Natural killer cell treated with Interleukin-12 subunit alpha and Interleukin-12 subunit beta and Interleukin-15 and Interleukin-18, amount 100 ng/mL, for 72 hours (primary cell): ENCODE measurements around the gene ITK. TPM values are rescaled to one million over a fixed set of nuclear protein-coding genes. Genes with fewer than 3 reads are reported as not detected.
A peak's percentile ranks its signal among the peaks of the same experiment; 100 is the strongest.
"Not testable (repeated sequence)": the region's sequence is repeated elsewhere in the genome, so short reads cannot be mapped to it uniquely, and the experiment has no call there.

ENCODE experiments used
- ATAC-seq, 2 donors: fragments of 150-1000 bp; cut with Tn5 transposase in 1 of 2; sonication (Bioruptor Pico), chemical (Tn5 transposase) in 1 of 2; 2 replicates each; pipeline ENCODE4 v1.10.0; 2021
- DNase-seq: peaks from one replicate; pipeline ENCODE4 v3.0.0; 2022; ENCODE audit warnings: low spot score
- H3K27ac Mint-ChIP-seq, 2 donors: 1 replicate in 1 of 2; 2 replicates in 1 of 2; pipeline ENCODE4 v1.8.0; 2022; ENCODE audit warnings: mixed read lengths in 2 of 2, mild to moderate bottlenecking in 1 of 2, moderate library complexity in 1 of 2
- H3K27me3 Mint-ChIP-seq, 2 donors: 1 replicate in 1 of 2; 2 replicates in 1 of 2; pipeline ENCODE4 v1.8.0; 2022; ENCODE audit warnings: mixed read lengths in 2 of 2
- H3K36me3 Mint-ChIP-seq: one replicate; pipeline ENCODE4 v1.8.0; 2022; ENCODE audit warnings: mixed read lengths
- H3K4me1 Mint-ChIP-seq, 2 donors: 1 replicate in 1 of 2; 2 replicates in 1 of 2; pipeline ENCODE4 v1.8.0; 2022; ENCODE audit warnings: low read depth in 2 of 2, mixed read lengths in 2 of 2, mild to moderate bottlenecking in 1 of 2
- H3K4me3 Mint-ChIP-seq: one replicate; pipeline ENCODE4 v1.8.0; 2022; ENCODE audit warnings: mixed read lengths
- H3K9me3 Mint-ChIP-seq: 2 replicates; pipeline ENCODE4 v1.8.0; 2022; ENCODE audit warnings: mixed read lengths
- total RNA-seq, 2 donors: library from RNA; stranded (reverse); gene quantifications; one replicate each; pipeline ENCODE4 v1.2.3, GENCODE V29; 2022

ITK gene
- total RNA-seq, 2 donors from 2014 or later, result 153 to 225 TPM

DNA sequence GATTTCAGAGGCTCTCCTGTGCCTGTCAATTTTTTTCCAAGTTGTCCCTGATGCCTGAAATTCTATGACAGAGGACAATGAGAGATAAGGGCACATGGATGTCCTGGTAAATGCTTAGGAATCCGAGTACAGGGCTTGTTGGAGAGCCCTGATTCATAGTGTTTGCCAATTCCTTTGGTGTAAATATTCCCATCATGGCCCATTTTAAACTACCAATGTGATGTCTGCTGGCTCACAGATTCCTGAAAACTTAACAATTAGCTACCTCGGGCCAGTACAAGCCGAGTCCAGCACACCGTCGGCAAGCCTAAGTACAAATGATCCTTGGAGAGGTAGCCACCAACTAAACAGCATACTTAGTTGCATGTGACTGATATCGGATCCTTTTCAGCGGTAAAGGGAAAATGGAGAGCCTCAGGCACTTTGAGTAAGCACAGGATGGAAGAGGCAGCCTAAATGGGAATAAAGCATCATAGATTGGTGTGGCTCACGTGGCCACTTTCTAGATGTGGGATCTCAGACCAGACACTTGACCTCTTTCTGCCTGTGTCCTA is 3.6 kb downstream of the ITK start:
- no peaks in the 10 kb centered on the region for H3K27me3 Mint-ChIP-seq

DNA sequence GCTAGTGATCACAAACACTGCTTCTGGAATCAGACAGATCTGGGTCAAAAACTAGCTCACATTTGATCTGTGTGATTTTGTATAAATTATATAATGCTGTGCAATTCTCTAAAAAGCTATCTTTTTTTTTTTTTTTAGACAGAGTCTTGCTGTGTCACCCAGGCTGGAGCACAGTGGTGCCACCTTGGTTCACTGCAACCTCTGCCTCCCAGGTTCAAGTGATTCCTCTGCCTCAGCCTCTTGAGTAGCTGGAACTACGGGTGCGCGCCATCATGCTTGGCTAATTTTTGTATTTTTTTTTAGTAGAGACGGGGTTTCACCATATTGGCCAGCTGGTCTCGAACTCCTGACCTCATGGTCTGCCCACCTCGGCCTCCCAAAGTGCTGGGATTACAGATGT is 4.5 kb downstream of the ITK start:
- Mint-ChIP-seq H3K4me1 (peaks cover 49 to 66% of the 10 kb centered on the region in 2 donors), H3K27ac (peak overlapping the region; percentile 97 to 98), H3K4me3 (peak overlapping the region; percentile 98), H3K36me3 (peaks cover 58% of the 10 kb centered on the region)
- ATAC-seq, H3K27me3 Mint-ChIP-seq, H3K9me3 Mint-ChIP-seq, DNase-seq: not testable (repeated sequence)

More for the DNA sequence above, 3.6 kb downstream of the ITK start:
- Mint-ChIP-seq H3K36me3 (peaks cover 58% of the 10 kb centered on the region), H3K4me3 (peak overlapping the region; percentile 98), H3K9me3 (no peaks in the 10 kb centered on the region), H3K4me1 (peaks cover 50 to 70% of the 10 kb centered on the region in 2 donors), H3K27ac (peak overlapping the region; percentile 97 to 98)
- no peak for DNase-seq
- no peak for ATAC-seq

GRCh38 chr5:157186309-157187045 is 5.8 kb downstream of the ITK start:
- no peak for DNase-seq
- Mint-ChIP-seq H3K27me3 (no peaks in the 10 kb centered on the region), H3K9me3 (no peaks in the 10 kb centered on the region), H3K4me1 (peaks cover 52 to 72% of the 10 kb centered on the region in 2 donors), H3K4me3 (peak overlapping the region; percentile 79), H3K27ac (peak overlapping the region; percentile 97 to 98), H3K36me3 (peaks cover 55% of the 10 kb centered on the region)
- ATAC-seq, result peak; percentile 7 to 28

DNA sequence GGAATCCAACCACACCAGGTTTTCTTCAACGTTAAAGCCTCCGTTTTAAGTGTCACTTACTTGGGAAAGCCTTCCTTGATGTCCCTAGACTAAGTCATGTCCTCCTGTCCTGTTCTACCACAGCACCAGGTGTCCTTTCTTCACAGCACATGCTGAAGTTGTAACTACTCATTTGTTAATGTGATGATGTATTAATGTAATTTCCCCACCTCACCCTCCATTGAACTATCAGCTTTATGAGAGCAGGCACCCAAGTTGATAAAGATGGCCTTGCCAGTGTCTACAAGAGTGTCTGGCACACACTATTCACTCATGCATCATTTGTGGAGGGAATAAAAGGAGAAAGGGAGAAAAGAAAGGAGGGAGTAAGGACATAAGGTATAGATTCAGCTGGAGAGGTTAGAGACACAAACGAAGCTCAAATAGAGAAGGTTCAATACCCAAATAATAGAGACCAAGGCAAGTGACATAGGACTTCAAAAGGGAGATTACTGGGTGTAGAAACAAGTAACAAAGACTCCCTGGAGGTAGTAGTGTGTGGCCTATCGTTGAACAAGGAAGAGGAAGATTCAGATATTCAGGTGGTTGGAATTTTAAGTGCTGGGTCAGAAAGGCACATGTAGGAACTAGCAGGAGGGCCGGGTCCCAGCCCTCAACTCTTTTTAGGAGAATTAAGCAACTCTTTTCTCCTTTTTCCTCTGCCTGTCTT is 6.6 kb downstream of the ITK start:
- ATAC-seq (peak; percentile 20 to 31), DNase-seq (no peak)
- H3K4me3 Mint-ChIP-seq, result peak overlapping the region; percentile 79
- H3K36me3 Mint-ChIP-seq, result peaks cover 54% of the 10 kb centered on the region
- H3K27ac Mint-ChIP-seq, result peak overlapping the region; percentile 97 to 98
- H3K27me3 Mint-ChIP-seq, result no peaks in the 10 kb centered on the region
- peaks cover 3% of the 10 kb centered on the region for H3K9me3 Mint-ChIP-seq
- peaks cover 57 to 79% of the 10 kb centered on the region in 2 donors for H3K4me1 Mint-ChIP-seq

GRCh38 chr5:157188270-157188669 is 7.6 kb downstream of the ITK start:
- peak overlapping the region; percentile 77 for H3K4me3 Mint-ChIP-seq
- H3K27me3 Mint-ChIP-seq, result no peaks in the 10 kb centered on the region
- H3K27ac Mint-ChIP-seq, result peak overlapping the region; percentile 97 to 98
- peaks cover 56% of the 10 kb centered on the region for H3K36me3 Mint-ChIP-seq
- H3K4me1 Mint-ChIP-seq, result peaks cover 67 to 86% of the 10 kb centered on the region in 2 donors
- H3K9me3 Mint-ChIP-seq, result peaks cover 3% of the 10 kb centered on the region
- ATAC-seq, result peak; percentile 34 to 58
- DNase-seq, result no peak

- H3K4me3 Mint-ChIP-seq, result peak overlapping the region; percentile 77
- no peaks in the 10 kb centered on the region for H3K27me3 Mint-ChIP-seq
- peaks cover 46% of the 10 kb centered on the region for H3K36me3 Mint-ChIP-seq
- ATAC-seq, result peak in 1 of 2 donors; percentile 60
- H3K27ac Mint-ChIP-seq, result peak overlapping the region; percentile 97 to 98
- peaks cover 3% of the 10 kb centered on the region for H3K9me3 Mint-ChIP-seq
- no peak for DNase-seq
- H3K4me1 Mint-ChIP-seq, result peaks cover 65 to 86% of the 10 kb centered on the region in 2 donors
These were observed 8.6 kb downstream of the ITK start for GRCh38 chr5:157189223-157189622.

DNA sequence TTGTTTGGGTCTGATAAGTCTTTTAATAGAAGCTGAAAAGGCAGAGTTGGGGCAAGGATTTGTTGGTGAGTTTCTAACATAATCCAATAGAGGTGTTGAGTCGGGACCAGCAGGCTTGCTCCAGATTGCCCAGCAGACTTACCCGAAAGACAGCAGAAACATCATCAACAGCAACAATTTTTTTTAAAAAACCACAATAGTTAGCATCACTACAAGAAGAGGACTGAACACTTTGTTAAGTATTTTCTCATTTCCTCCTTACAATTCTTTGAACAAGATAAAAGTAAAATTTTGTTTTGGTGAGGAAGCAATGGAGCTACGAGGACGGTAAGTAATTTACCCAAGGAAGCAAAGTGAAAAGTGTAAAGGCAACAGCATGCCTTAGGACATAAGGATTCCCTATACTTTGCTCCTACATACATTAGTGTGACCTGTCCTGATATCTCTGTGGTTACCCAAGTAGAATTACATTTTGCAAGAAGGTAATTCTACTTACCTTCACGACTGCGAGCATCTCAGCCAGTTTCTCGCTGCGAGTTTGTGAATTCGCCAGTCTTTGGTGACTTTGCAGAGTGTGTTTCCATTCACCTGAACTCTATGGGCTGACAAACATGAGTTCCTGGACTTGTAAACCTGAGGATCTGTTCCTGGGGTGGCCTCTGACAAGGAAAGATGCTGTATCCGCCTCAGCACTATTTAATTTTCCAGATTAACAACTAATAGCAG is 13.2 kb downstream of the ITK start:
- H3K27ac Mint-ChIP-seq, result peak overlapping the region; percentile 89 to 92
- peaks cover 34% of the 10 kb centered on the region for H3K36me3 Mint-ChIP-seq
- peaks cover 68 to 82% of the 10 kb centered on the region in 2 donors for H3K4me1 Mint-ChIP-seq
- DNase-seq (no peak), ATAC-seq (no peak)
- no peaks in the 10 kb centered on the region for H3K27me3 Mint-ChIP-seq
- peaks cover 3% of the 10 kb centered on the region for H3K9me3 Mint-ChIP-seq
- peak overlapping the region; percentile 72 for H3K4me3 Mint-ChIP-seq

GRCh38 chr5:157196045-157196444 is 15.4 kb downstream of the ITK start:
- Mint-ChIP-seq H3K9me3 (peaks cover 3% of the 10 kb centered on the region), H3K4me1 (peaks cover 66 to 80% of the 10 kb centered on the region in 2 donors), H3K36me3 (peaks cover 32% of the 10 kb centered on the region), H3K4me3 (peak overlapping the region; percentile 65), H3K27ac (peak overlapping the region; percentile 89 to 92), H3K27me3 (no peaks in the 10 kb centered on the region)
- ATAC-seq (no peak), DNase-seq (no peak)

DNA sequence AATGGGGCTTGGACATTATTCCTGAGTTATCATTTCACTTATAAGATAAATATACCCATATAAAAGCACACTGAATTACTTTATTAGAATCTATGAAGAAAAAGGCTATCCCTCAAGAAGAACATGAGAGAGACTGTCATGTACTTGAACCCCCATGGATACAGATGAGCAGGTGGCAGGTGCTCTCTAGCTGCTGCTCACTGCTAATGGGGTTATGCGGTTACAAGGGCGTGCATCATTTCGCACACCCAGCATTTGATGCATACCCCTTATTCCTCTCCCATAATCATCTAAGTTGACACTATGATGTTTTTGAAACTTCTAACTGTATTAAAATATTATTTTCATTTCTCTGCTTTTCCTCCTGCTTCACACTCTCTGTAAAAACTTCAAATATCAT is 16.4 kb downstream of the ITK start:
- no peak for DNase-seq
- no peak for ATAC-seq
- Mint-ChIP-seq H3K4me3 (peak overlapping the region; percentile 69), H3K36me3 (peaks cover 30% of the 10 kb centered on the region), H3K4me1 (peaks cover 66 to 77% of the 10 kb centered on the region in 2 donors), H3K27ac (peak overlapping the region; percentile 89 to 92), H3K27me3 (no peaks in the 10 kb centered on the region), H3K9me3 (no peaks in the 10 kb centered on the region)

DNA sequence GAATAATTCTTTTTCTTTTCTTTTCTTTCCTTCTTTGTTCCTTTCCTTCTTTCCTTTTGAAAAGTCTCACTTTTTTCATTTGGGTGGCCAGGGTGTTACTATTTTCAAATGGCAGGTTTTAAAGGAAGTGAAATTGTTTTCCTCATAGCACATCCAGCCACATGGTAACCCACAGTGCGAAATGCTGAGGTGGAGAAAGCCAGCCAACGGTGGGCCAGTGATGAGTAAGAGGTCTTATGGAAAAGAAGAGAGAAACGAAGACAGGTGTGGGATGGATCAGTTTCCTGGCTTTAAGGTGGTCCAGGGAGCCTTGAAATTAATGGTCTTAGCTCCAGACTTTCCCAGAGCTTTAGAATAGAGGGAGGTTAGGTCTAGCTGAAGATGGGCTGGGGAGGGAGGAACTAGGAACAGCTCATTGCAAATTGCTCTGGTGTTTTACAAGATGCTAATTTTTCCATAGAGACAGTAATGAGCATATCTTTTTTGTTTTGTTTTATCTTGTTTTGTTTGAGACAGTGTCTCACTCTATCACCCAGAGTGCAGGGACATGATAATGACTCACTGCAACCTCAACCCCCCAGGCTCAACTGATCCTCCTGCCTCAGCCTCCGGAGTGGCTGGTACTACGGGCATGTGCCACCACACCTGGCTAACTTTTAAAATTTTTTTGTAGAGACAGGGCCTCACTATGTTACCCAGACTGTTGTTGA is 17.8 kb downstream of the ITK start:
- Mint-ChIP-seq H3K27me3 (no peaks in the 10 kb centered on the region), H3K36me3 (peaks cover 33% of the 10 kb centered on the region), H3K9me3 (no peaks in the 10 kb centered on the region), H3K4me1 (peaks cover 68 to 78% of the 10 kb centered on the region in 2 donors), H3K4me3 (peak overlapping the region; percentile 87), H3K27ac (peak overlapping the region; percentile 89 to 92)
- ATAC-seq, result peak; percentile 86
- DNase-seq, result peak; percentile 87

DNA sequence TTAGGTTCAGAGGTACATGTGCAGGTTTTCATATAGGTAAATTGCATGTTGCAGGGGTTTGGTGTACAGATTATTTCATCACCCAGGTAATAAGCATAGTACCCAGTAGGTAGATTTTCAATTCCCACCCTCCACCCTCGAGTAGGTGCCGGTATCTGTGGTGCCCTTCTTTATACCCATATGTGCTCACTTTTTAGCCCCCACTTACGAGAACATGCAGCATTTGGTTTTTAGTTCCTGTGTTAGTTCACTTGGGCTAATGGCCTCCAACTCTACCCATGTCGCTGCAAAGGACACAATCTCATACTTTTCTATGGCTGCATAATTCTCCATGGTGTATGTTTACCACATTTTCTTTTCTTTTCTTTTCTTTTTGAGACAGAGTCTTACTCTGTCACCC is 21.2 kb downstream of the ITK start:
- H3K27me3 Mint-ChIP-seq, result no peaks in the 10 kb centered on the region
- H3K4me3 Mint-ChIP-seq, result peak overlapping the region; percentile 67
- no peak for DNase-seq
- no peaks in the 10 kb centered on the region for H3K9me3 Mint-ChIP-seq
- peaks cover 56 to 68% of the 10 kb centered on the region in 2 donors for H3K4me1 Mint-ChIP-seq
- peaks cover 42% of the 10 kb centered on the region for H3K36me3 Mint-ChIP-seq
- ATAC-seq, result no peak
- H3K27ac Mint-ChIP-seq, result peak overlapping the region; percentile 86 to 88

DNA sequence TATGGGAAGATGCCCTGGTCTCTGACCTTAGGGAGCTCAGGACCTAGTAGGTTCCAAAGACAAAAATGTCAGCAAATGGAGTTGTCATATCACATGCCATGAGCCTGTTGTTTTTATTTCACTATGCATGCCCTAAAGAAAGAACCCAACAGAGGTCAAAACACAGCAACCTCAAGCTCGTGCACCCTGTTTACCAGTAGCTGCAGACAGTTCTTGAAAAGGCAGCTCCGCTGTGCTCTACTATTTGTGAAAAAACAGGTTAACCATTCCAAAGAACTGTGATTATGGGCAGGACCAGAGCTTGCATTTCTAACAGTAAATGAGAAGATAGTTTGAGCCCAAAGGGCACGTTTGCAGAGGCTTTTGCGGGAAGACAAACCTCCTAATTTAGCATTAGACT is 22.8 kb downstream of the ITK start:
- Mint-ChIP-seq H3K4me3 (peak overlapping the region; percentile 76), H3K27me3 (no peaks in the 10 kb centered on the region), H3K9me3 (no peaks in the 10 kb centered on the region), H3K36me3 (peaks cover 49% of the 10 kb centered on the region), H3K4me1 (peaks cover 60 to 64% of the 10 kb centered on the region in 2 donors), H3K27ac (peak overlapping the region; percentile 86 to 88)
- no peak for ATAC-seq
- no peak for DNase-seq

GRCh38 chr5:157204765-157205164 is 24.1 kb downstream of the ITK start:
- Mint-ChIP-seq H3K27me3 (no peaks in the 10 kb centered on the region), H3K4me1 (peaks cover 54 to 58% of the 10 kb centered on the region in 2 donors), H3K36me3 (peaks cover 49% of the 10 kb centered on the region), H3K9me3 (no peaks in the 10 kb centered on the region), H3K27ac (peak overlapping the region; percentile 86 to 88), H3K4me3 (peak overlapping the region; percentile 6)
- ATAC-seq (no peak), DNase-seq (no peak)
